Measurements from ENCODE around the gene BANK1. TPM values are rescaled to one million over a fixed set of nuclear protein-coding genes. Genes with fewer than 3 reads are reported as not detected.
A peak's percentile ranks its signal among the peaks of the same experiment; 100 is the strongest.

Gene BANK1
- total and polyA plus RNA-seq, 2 donors (not counting 1 experiment from before 2014, with no cell fraction given), result 353 to 354 TPM

DNA sequence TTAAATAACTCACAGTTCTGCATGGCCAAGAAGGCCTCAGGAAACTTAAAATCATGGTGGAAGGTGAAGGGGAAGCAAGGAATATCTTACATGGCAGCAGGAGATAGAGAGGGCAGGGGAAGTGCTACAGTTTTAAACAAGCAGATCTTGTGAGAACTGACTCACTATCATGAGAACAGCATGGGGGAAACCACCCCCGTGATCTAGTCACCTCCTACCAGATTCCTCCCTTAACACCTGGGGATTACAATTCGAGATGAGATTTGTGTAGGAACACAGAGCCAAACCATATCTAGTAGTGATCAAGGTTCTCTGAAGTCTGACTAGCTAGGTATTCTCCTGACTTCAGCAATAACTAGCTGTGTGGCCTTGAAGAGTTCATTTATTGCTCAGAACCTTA, 56.0 kb downstream of the BANK1 start:
- Histone ChIP-seq H3K9ac (ENCODE audit: low read length) (no peak overlapping the region), H3K79me2 (ENCODE audit: control insufficient read depth, insufficient read depth, low read length) (peaks cover 98% of the 10 kb centered on the region), H3K4me2 (replicated peaks; ENCODE audit: low read depth, low read length, poor library complexity, severe bottlenecking) (no peak overlapping the region), H3K4me3 (ENCODE audit: control extremely low read depth in 1 of 5, extremely low read depth in 1 of 5, insufficient read depth in 1 of 5, low read depth in 2 of 5, low read length in 4 of 5) (no peak overlapping the region), H3K9me3 (ENCODE audit: control extremely low read depth in 1 of 3, control insufficient read depth in 2 of 3, insufficient read depth in 1 of 3, low read length in 2 of 3) (peaks cover 2 to 10% (median 3%) of the 10 kb centered on the region in 3 donors), H3K4me1 (ENCODE audit: control insufficient read depth in 2 of 2, insufficient read depth in 2 of 2, low read length in 2 of 2) (peaks cover 43 to 60% of the 10 kb centered on the region in 2 donors), H2AFZ (ENCODE audit: insufficient read depth, low read depth, low read length, poor library complexity, severe bottlenecking) (no peak overlapping the region), H4K20me1 (ENCODE audit: control insufficient read depth, insufficient read depth, low read length, poor library complexity, severe bottlenecking) (no peaks in the 10 kb centered on the region), H3K36me3 (replicated peaks in 1 of 2; ENCODE audit: control extremely low read depth in 1 of 2, control insufficient read depth in 1 of 2, extremely low read depth in 1 of 2, insufficient read depth in 2 of 2, low read length in 1 of 2) (peaks cover 12 to 42% of the 10 kb centered on the region in 2 experiments), H3K27me3 (replicated peaks in 1 of 4; ENCODE audit: control extremely low read depth in 1 of 4, control insufficient read depth in 3 of 4, insufficient read depth in 4 of 4, low read length in 3 of 4) (no peaks in the 10 kb centered on the region), H3K27ac (ENCODE audit: low read length in 2 of 2) (peak overlapping the region; percentile 15 to 82)
- intact Hi-C loops (cut with micrococcal nuclease), result no loop called here
- Mint-ChIP-seq H3K4me3 (no peak overlapping the region), H3K27me3 (no peaks in the 10 kb centered on the region), H3K9me3 (ENCODE audit: insufficient read depth) (no peaks in the 10 kb centered on the region), H3K27ac (peak overlapping the region; percentile 84), H3K4me1 (peaks cover 75% of the 10 kb centered on the region)
- POLR2A ChIA-PET, result no interaction called here
- no peak for DNase-seq
- CTCF ChIA-PET, result interaction anchor here (1.5 kb wide), 1 partner anchor 35 kb away, joined by 3 read pairs; no protein-coding TSS in a partner anchor
- no peak for ATAC-seq (ENCODE audit: low read depth)
- WGBS (ENCODE audit: insufficient coverage), result no CpG with 5 or more reads among the region's 2 CpGs
- TF ChIP-seq EZH2 (IDR thresholded peaks at IDR 0.05; ENCODE audit: borderline replicate concordance, insufficient read depth, low read depth, low read length, poor library complexity, severe bottlenecking), result no peak
- TF ChIP-seq, protein P1, sequence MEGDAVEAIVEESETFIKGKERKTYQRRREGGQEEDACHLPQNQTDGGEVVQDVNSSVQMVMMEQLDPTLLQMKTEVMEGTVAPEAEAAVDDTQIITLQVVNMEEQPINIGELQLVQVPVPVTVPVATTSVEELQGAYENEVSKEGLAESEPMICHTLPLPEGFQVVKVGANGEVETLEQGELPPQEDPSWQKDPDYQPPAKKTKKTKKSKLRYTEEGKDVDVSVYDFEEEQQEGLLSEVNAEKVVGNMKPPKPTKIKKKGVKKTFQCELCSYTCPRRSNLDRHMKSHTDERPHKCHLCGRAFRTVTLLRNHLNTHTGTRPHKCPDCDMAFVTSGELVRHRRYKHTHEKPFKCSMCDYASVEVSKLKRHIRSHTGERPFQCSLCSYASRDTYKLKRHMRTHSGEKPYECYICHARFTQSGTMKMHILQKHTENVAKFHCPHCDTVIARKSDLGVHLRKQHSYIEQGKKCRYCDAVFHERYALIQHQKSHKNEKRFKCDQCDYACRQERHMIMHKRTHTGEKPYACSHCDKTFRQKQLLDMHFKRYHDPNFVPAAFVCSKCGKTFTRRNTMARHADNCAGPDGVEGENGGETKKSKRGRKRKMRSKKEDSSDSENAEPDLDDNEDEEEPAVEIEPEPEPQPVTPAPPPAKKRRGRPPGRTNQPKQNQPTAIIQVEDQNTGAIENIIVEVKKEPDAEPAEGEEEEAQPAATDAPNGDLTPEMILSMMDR (IDR thresholded peaks at IDR 0.05), result no peak

DNA sequence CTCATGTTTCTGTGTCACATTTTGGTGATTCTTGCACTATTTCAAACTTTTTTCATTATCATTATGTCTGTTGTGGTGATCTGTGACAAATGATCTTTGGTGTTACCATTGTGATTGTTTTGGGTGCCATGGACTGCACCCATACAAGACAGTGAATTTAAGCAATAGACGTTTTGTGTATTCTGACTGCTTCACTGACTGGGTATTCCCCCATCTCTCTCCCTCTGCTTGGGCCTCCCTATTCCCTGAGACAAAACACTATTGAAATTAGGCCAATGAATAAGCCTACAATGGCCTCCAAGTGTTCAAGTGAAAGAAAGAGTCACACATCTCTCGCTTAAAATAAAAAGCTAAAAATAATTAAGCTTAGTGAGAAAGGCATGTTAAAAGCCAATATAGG, 60.2 kb downstream of the BANK1 start:
- peaks cover 1 to 7% (median 3%) of the 10 kb centered on the region in 3 donors for H3K9me3 ChIP-seq (ENCODE audit: control extremely low read depth in 1 of 3, control insufficient read depth in 2 of 3, insufficient read depth in 1 of 3, low read length in 2 of 3)
- peak overlapping the region; percentile 88 for H3K27ac Mint-ChIP-seq
- peak overlapping the region; percentile 10 for H2AFZ ChIP-seq (ENCODE audit: insufficient read depth, low read depth, low read length, poor library complexity, severe bottlenecking)
- TF ChIP-seq, protein P1 (IDR thresholded peaks at IDR 0.05), result no peak
- TF ChIP-seq EZH2 (IDR thresholded peaks at IDR 0.05; ENCODE audit: borderline replicate concordance, insufficient read depth, low read depth, low read length, poor library complexity, severe bottlenecking), result no peak
- H3K4me3 ChIP-seq (ENCODE audit: control extremely low read depth in 1 of 5, extremely low read depth in 1 of 5, insufficient read depth in 1 of 5, low read depth in 2 of 5, low read length in 4 of 5), result peak overlapping the region in 1 of 5 experiments; percentile 42
- H3K79me2 ChIP-seq (ENCODE audit: control insufficient read depth, insufficient read depth, low read length), result peaks cover 96% of the 10 kb centered on the region
- peak overlapping the region; percentile 67 to 91 for H3K27ac ChIP-seq (ENCODE audit: low read length in 2 of 2)
- intact Hi-C loops (cut with micrococcal nuclease), result loop anchor here (1.0 to 5.0 kb wide), 3 partner anchors 7 to 33 kb away; no protein-coding TSS in a partner anchor
- H3K4me2 ChIP-seq (replicated peaks; ENCODE audit: low read depth, low read length, poor library complexity, severe bottlenecking), result peak overlapping the region; percentile 63
- H4K20me1 ChIP-seq (ENCODE audit: control insufficient read depth, insufficient read depth, low read length, poor library complexity, severe bottlenecking), result no peaks in the 10 kb centered on the region
- ChIA-PET CTCF (no interaction called here), POLR2A (no interaction called here)
- peaks cover 0 to 56% of the 10 kb centered on the region in 2 experiments for H3K36me3 ChIP-seq (replicated peaks in 1 of 2; ENCODE audit: control extremely low read depth in 1 of 2, control insufficient read depth in 1 of 2, extremely low read depth in 1 of 2, insufficient read depth in 2 of 2, low read length in 1 of 2)
- peaks cover 47 to 67% of the 10 kb centered on the region in 2 donors for H3K4me1 ChIP-seq (ENCODE audit: control insufficient read depth in 2 of 2, insufficient read depth in 2 of 2, low read length in 2 of 2)
- H3K4me3 Mint-ChIP-seq, result peak overlapping the region; percentile 64
- ATAC-seq (ENCODE audit: low read depth) (peak; percentile 44), DNase-seq (peak; percentile 40)
- no peaks in the 10 kb centered on the region for H3K27me3 ChIP-seq (replicated peaks in 1 of 4; ENCODE audit: control extremely low read depth in 1 of 4, control insufficient read depth in 3 of 4, insufficient read depth in 4 of 4, low read length in 3 of 4)
- no peaks in the 10 kb centered on the region for H3K9me3 Mint-ChIP-seq (ENCODE audit: insufficient read depth)
- peak overlapping the region; percentile 24 for H3K9ac ChIP-seq (ENCODE audit: low read length)
- H3K27me3 Mint-ChIP-seq, result no peaks in the 10 kb centered on the region
- WGBS (ENCODE audit: insufficient coverage), result no CpG with 5 or more reads among the region's 2 CpGs
- peaks cover 74% of the 10 kb centered on the region for H3K4me1 Mint-ChIP-seq

Data from B cell (primary cell).